SK-N-MC (cell line): ENCODE results near the gene EPG5.
"Not testable (repeated sequence)": the region's sequence is repeated elsewhere in the genome, so short reads cannot be mapped to it uniquely, and the experiment has no call there.

Source experiments
- EZH2 ChIP-seq: fragments of 200-600 bp; sonication (generic); IDR thresholded peaks from one replicate; pipeline ENCODE4 v1.6.1; 2017; ENCODE audit warnings: antibody characterized with exemption
- POLR2AphosphoS5 ChIP-seq: IDR thresholded peaks from 2 replicates; pipeline ENCODE4 v1.6.1; 2012; ENCODE audit warnings: mild to moderate bottlenecking, low read depth, low read length, borderline replicate concordance

DNA sequence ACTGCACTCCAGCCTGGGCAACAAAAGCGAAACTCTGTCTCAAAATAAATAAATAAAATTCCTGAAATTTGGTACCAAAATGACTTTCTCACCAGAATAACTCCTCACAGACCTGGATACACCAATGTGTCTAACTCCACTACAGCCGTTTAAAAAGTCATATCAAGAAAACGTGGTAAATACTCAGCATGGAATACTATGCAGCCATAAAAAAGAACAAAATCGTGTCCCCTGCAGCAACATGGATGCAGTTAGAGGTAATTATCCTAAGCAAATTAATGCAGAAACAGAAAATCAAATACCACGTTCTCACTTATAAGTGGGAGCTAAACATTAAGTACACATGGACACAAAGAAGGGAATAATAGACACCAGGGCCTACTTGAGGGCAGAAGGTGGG, 2.2 kb downstream of the EPG5 start:
- not testable (repeated sequence) for TF ChIP-seq EZH2, POLR2AphosphoS5
